IMR-90 (cell line): ENCODE data around the gene EIF1AD. TPM values are rescaled to one million over a fixed set of nuclear protein-coding genes. Genes with fewer than 3 reads are reported as not detected.

Experiments used
- ATAC-seq: fragments of 200-7000 bp; cut with Tn5 transposase; 2 replicates; pipeline ENCODE4 v1.9.1; 2020; ENCODE audit warnings: low read depth, mild to moderate bottlenecking, moderate library complexity
- BruUV-seq: library from RNA; stranded (reverse); fragments of 400-500 nt; replicated peaks from 2 replicates; lab custom pipeline; 2021; lab: Mats Ljungman, UMichigan
- CTCF ChIA-PET: fragments of 300-600 bp; formaldehyde crosslinking; extraction: SDS; loops from one replicate; lab custom pipeline; 2021; ENCODE audit warnings: antibody characterized with exemption; lab: Yijun Ruan, JAX
- POLR2A ChIA-PET: fragments of 300-600 bp; sonication (Branson Sonifier 250); formaldehyde crosslinking; loops from one replicate; lab custom pipeline; 2022; ENCODE audit warnings: antibody characterized with exemption; ENCODE audit not compliant: unreplicated experiment; lab: Charles Lee
- DNase-seq: peaks from one replicate; pipeline ENCODE4 v3.0.0; 2013
- H2AFZ ChIP-seq: replicated peaks from 2 replicates; pipeline ENCODE3; 2013; ENCODE audit warnings: low read length, mild to moderate bottlenecking; ENCODE audit not compliant: poor library complexity
- H2AK5ac ChIP-seq: 2 replicates; pipeline ENCODE4 v1.6.1; 2013; ENCODE audit warnings: low read depth, low read length, inconsistent platforms
- H2AK9ac ChIP-seq: replicated peaks from 2 replicates; pipeline ENCODE3; 2013; ENCODE audit warnings: mild to moderate bottlenecking, low read depth, low read length, moderate library complexity; ENCODE audit not compliant: poor library complexity
- H2BK120ac ChIP-seq: 2 replicates; pipeline ENCODE4 v1.6.1; 2013; ENCODE audit warnings: low read depth, low read length, inconsistent platforms
- H2BK15ac ChIP-seq: 3 replicates; pipeline ENCODE4 v1.6.1; 2013; ENCODE audit warnings: low read depth, low read length, inconsistent platforms
- H2BK20ac ChIP-seq: 2 replicates; pipeline ENCODE4 v1.6.1; 2013; ENCODE audit warnings: low read depth, mild to moderate bottlenecking, inconsistent platforms, low read length, moderate library complexity
- H2BK5ac ChIP-seq: 2 replicates; pipeline ENCODE4 v1.6.1; 2013; ENCODE audit warnings: mild to moderate bottlenecking, low read depth, low read length, inconsistent platforms; ENCODE audit not compliant: poor library complexity, severe bottlenecking
- H3K14ac ChIP-seq: replicated peaks from 2 replicates; pipeline ENCODE4 v1.6.1; 2013; ENCODE audit warnings: low read depth, low read length, inconsistent platforms
- H3K18ac ChIP-seq: 2 replicates; pipeline ENCODE4 v1.6.1; 2013; ENCODE audit warnings: low read depth, low read length, control low read depth
- H3K23ac ChIP-seq: 2 replicates; pipeline ENCODE4 v1.6.1; 2013; ENCODE audit warnings: low read depth, low read length, inconsistent platforms
- H3K27ac ChIP-seq: 2 replicates; pipeline ENCODE4 v1.5.1; 2013; ENCODE audit warnings: mild to moderate bottlenecking, control low read depth, low read length; ENCODE audit not compliant: insufficient read depth
- H3K27me3 ChIP-seq: 2 replicates; pipeline ENCODE4 v1.6.1; 2013; ENCODE audit warnings: low read length; ENCODE audit not compliant: control insufficient read depth, insufficient read depth
- H3K36me3 ChIP-seq: 2 replicates; pipeline ENCODE4 v1.6.1; 2013; ENCODE audit warnings: low read length, mixed read lengths; ENCODE audit not compliant: control insufficient read depth, insufficient read depth
- H3K4ac ChIP-seq: 2 replicates; pipeline ENCODE4 v1.6.1; 2013; ENCODE audit warnings: low read depth, low read length, inconsistent platforms
- H3K4me1 ChIP-seq: 2 replicates; pipeline ENCODE4 v1.6.1; 2013; ENCODE audit warnings: low read length, mixed read lengths; ENCODE audit not compliant: control insufficient read depth, insufficient read depth
- H3K4me2 ChIP-seq: 2 replicates; pipeline ENCODE4 v1.6.1; 2013; ENCODE audit warnings: low read depth, mild to moderate bottlenecking, control low read depth, low read length, moderate library complexity
- H3K4me3 ChIP-seq: 2 replicates; pipeline ENCODE4 v1.5.1; 2013; ENCODE audit warnings: low read depth, mild to moderate bottlenecking, control low read depth, low read length, moderate library complexity; ENCODE audit not compliant: insufficient read depth
- H3K56ac ChIP-seq: 2 replicates; pipeline ENCODE4 v1.6.1; 2013; ENCODE audit warnings: low read length, inconsistent platforms; ENCODE audit not compliant: insufficient read depth; ENCODE audit errors: extremely low read depth
- H3K79me1 ChIP-seq, 2 experiments: 2 replicates each; pipeline ENCODE4 v1.6.1; 2013; ENCODE audit warnings: low read length in 2 of 2, inconsistent platforms in 1 of 2, low read depth in 1 of 2
- H3K9ac ChIP-seq: 2 replicates; pipeline ENCODE4 v1.6.1; 2013; ENCODE audit warnings: low read depth, low read length, control low read depth
- H3K9me1 ChIP-seq: 2 replicates; pipeline ENCODE4 v1.6.1; 2013; ENCODE audit warnings: low read length, inconsistent platforms; ENCODE audit not compliant: insufficient read depth
- H3K9me3 ChIP-seq: 2 replicates; pipeline ENCODE4 v1.6.1; 2013; ENCODE audit warnings: low read length; ENCODE audit not compliant: control insufficient read depth, insufficient read depth
- H4K20me1 ChIP-seq: 2 replicates; pipeline ENCODE4 v1.6.1; 2013; ENCODE audit warnings: low read length, inconsistent platforms; ENCODE audit not compliant: insufficient read depth
- H4K5ac ChIP-seq: 2 replicates; pipeline ENCODE4 v1.6.1; 2013; ENCODE audit warnings: mild to moderate bottlenecking, low read depth, low read length, control low read depth
- H4K8ac ChIP-seq, 2 experiments: 2 replicates each; pipeline ENCODE4 v1.6.1; 2013; ENCODE audit warnings: low read depth in 2 of 2, low read length in 2 of 2, control low read depth in 1 of 2, inconsistent platforms in 1 of 2
- H4K91ac ChIP-seq: 2 replicates; pipeline ENCODE4 v1.6.1; 2013; ENCODE audit warnings: low read depth, low read length, inconsistent platforms; ENCODE audit not compliant: insufficient read depth
- BHLHE40 ChIP-seq: fragments of 150-350 bp; IDR thresholded peaks from 2 replicates; pipeline ENCODE4 v1.6.1; 2016; ENCODE audit warnings: mild to moderate bottlenecking, low read depth, low read length
- CEBPB ChIP-seq: IDR thresholded peaks from 2 replicates; pipeline ENCODE4 v1.6.1; 2012; ENCODE audit warnings: low read depth, low read length, improper control_type of control experiment
- CHD1 ChIP-seq: IDR thresholded peaks from 2 replicates; pipeline ENCODE4 v1.6.1; 2012; ENCODE audit warnings: low read depth, low read length, improper control_type of control experiment
- CTCF ChIP-seq: conservative IDR thresholded peaks from 2 replicates; pipeline ENCODE4 v1.5.1; 2012; ENCODE audit warnings: mild to moderate bottlenecking, low read depth, low read length, improper control_type of control experiment
- FOS ChIP-seq: fragments of 150-350 bp; IDR thresholded peaks from 2 replicates; pipeline ENCODE4 v1.6.1; 2016; ENCODE audit warnings: low read depth, low read length
- MAFK ChIP-seq: IDR thresholded peaks from 2 replicates; pipeline ENCODE4 v1.6.1; 2012; ENCODE audit warnings: low read depth, low read length, improper control_type of control experiment
- MAZ ChIP-seq: IDR thresholded peaks from 2 replicates; pipeline ENCODE4 v1.6.1; 2012; ENCODE audit warnings: low read depth, mild to moderate bottlenecking, low read length, improper control_type of control experiment, moderate library complexity, borderline replicate concordance
- MXI1 ChIP-seq: IDR thresholded peaks from 2 replicates; pipeline ENCODE4 v1.6.1; 2012; ENCODE audit warnings: low read depth, mild to moderate bottlenecking, low read length, moderate library complexity, borderline replicate concordance
- NFE2L2 ChIP-seq: fragments of 150-350 bp; IDR thresholded peaks from 2 replicates; pipeline ENCODE4 v1.6.1; 2016; ENCODE audit warnings: low read depth, mild to moderate bottlenecking, low read length
- POLR2A ChIP-seq: IDR thresholded peaks from 2 replicates; pipeline ENCODE4 v1.6.1; 2012; ENCODE audit warnings: mild to moderate bottlenecking, low read depth, low read length
- RAD21 ChIP-seq: IDR thresholded peaks from 2 replicates; pipeline ENCODE4 v1.6.1; 2012; ENCODE audit warnings: low read length, improper control_type of control experiment
- RCOR1 ChIP-seq: IDR thresholded peaks from 2 replicates; pipeline ENCODE4 v1.6.1; 2012; ENCODE audit warnings: mild to moderate bottlenecking, low read length, improper control_type of control experiment; ENCODE audit not compliant: insufficient replicate concordance
- RFX5 ChIP-seq: IDR thresholded peaks from 2 replicates; pipeline ENCODE4 v1.8.0; 2012; ENCODE audit warnings: low read depth, mild to moderate bottlenecking, low read length, moderate library complexity
- WGBS, 2 experiments: methylation state at CpG; one replicate each; pipeline versions ENCODE4 v1.1.5 to v1.1.7; 2013; ENCODE audit warnings: missing lambda C conversion rate in 2 of 2; ENCODE audit not compliant: insufficient read length in 1 of 2; ENCODE audit errors: extremely low coverage in 2 of 2; 5-methylcytosine and 5-hydroxymethylcytosine counted together
- dilution Hi-C: fragments of 300-500 bp; cut with HindIII; formaldehyde crosslinking; loops from one replicate; pipeline ENCODE4 v1.14.3; 2018; ENCODE audit warnings: low sequenced_read_pairs; ENCODE audit not compliant: unreplicated experiment
- in situ Hi-C: fragments of 300-500 bp; cut with MboI; formaldehyde crosslinking; loops from 3 replicates; pipeline ENCODE4 v1.14.3; 2019; ENCODE audit warnings: low sequenced_read_pairs, inconsistent platforms, mixed read lengths
- intact Hi-C: fragments of 100-400 bp; cut with micrococcal nuclease; formaldehyde crosslinking; loops from 2 replicates; pipeline ENCODE4 v1.10.0; 2022
- polyA plus RNA-seq, 3 experiments: library from polyadenylated mRNA; depleted of rRNA; stranded (reverse); fragments of >200 nt; gene quantifications; 2 replicates each; pipeline ENCODE4 v1.2.3, GENCODE V29; 2012; ENCODE audit warnings: low replicate concordance in 1 of 3
- total RNA-seq: library from RNA; depleted of rRNA; stranded (reverse); fragments of >200 nt; gene quantifications from 2 replicates; pipeline ENCODE4 v1.2.3, GENCODE V29; 2012
- TF ChIP-seq, protein P1 (sequence below): fragments of 150-350 bp; IDR thresholded peaks from 2 replicates; pipeline ENCODE4 v1.6.1; 2016; ENCODE audit warnings: low read depth, mild to moderate bottlenecking, low read length, moderate library complexity, borderline replicate concordance
- TF ChIP-seq, protein P2 (sequence below): fragments of 150-350 bp; IDR thresholded peaks from 2 replicates; pipeline ENCODE4 v1.6.1; 2017; ENCODE audit warnings: mild to moderate bottlenecking, antibody characterized with exemption, low read length, low read depth

EIF1AD gene
- total and polyA plus RNA-seq, 2 of the 4 experiments (the other 2 are of a cell fraction), result 32.5 to 62.6 TPM

GRCh38 chr11:66047541-66048365 lies 45.8 kb upstream of the EIF1AD start:
- no peak overlapping the region for H4K5ac ChIP-seq
- CTCF ChIA-PET, result no interaction called here
- TF ChIP-seq, protein P1, sequence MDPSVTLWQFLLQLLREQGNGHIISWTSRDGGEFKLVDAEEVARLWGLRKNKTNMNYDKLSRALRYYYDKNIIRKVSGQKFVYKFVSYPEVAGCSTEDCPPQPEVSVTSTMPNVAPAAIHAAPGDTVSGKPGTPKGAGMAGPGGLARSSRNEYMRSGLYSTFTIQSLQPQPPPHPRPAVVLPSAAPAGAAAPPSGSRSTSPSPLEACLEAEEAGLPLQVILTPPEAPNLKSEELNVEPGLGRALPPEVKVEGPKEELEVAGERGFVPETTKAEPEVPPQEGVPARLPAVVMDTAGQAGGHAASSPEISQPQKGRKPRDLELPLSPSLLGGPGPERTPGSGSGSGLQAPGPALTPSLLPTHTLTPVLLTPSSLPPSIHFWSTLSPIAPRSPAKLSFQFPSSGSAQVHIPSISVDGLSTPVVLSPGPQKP, result no peak
- TF ChIP-seq CTCF (no peak), BHLHE40 (no peak), CHD1 (no peak), RAD21 (no peak), POLR2A (no peak), MXI1 (no peak), MAZ (no peak), RFX5 (no peak), RCOR1 (no peak), FOS (no peak), CEBPB (no peak), MAFK (no peak), NFE2L2 (no peak)
- TF ChIP-seq, protein P2, sequence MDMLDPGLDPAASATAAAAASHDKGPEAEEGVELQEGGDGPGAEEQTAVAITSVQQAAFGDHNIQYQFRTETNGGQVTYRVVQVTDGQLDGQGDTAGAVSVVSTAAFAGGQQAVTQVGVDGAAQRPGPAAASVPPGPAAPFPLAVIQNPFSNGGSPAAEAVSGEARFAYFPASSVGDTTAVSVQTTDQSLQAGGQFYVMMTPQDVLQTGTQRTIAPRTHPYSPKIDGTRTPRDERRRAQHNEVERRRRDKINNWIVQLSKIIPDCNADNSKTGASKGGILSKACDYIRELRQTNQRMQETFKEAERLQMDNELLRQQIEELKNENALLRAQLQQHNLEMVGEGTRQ, result no peak

More at GRCh38 chr11:66047541-66048365, 45.8 kb upstream of the EIF1AD start:
- 0 out of 2 replicates have a peak, but pooled peaks cover 2% of the 10 kb centered on the region for H4K20me1 ChIP-seq
- no peak overlapping the region for H3K23ac ChIP-seq
- intact Hi-C loops (no loop called here), dilution Hi-C loops (no loop called here), in situ Hi-C loops (no loop called here)
- H3K56ac ChIP-seq, result no peak overlapping the region
- H2BK20ac ChIP-seq, result no peak overlapping the region
- no peak overlapping the region for H2AK9ac ChIP-seq
- no peak overlapping the region for H2BK120ac ChIP-seq
- no peak overlapping the region for H3K4me2 ChIP-seq
- no peak for ATAC-seq
- 84% methylated on average over 2 of the region's 11 CpGs; no CpG with 5 or more reads in 1 of the 2 experiments for WGBS, 2 experiments
- H3K4me3 ChIP-seq, result no peak overlapping the region
- peaks cover 6% of the 10 kb centered on the region for H3K4me1 ChIP-seq
- no peaks in the 10 kb centered on the region for H3K36me3 ChIP-seq
- H3K27ac ChIP-seq, result no peak overlapping the region
- no peak overlapping the region for H2AK5ac ChIP-seq
- H3K79me1 ChIP-seq, result peaks cover 0 to 15% of the 10 kb centered on the region in 2 experiments; a peak in 2 of 4 replicates
- H3K18ac ChIP-seq, result no peak overlapping the region
- no peak overlapping the region for H2AFZ ChIP-seq
- H3K4ac ChIP-seq, result no peak overlapping the region
- DNase-seq, result no peak
- no peak overlapping the region for H2BK5ac ChIP-seq
- H3K27me3 ChIP-seq, result peaks cover 27% of the 10 kb centered on the region; the same call in 1 of the 2 replicates
- BruUV-seq, result no TSS peak
- H4K91ac ChIP-seq, result no peak overlapping the region
- H3K9ac ChIP-seq, result no peak overlapping the region
- no peak overlapping the region for H3K14ac ChIP-seq
- POLR2A ChIA-PET, result no interaction called here
- H3K9me1 ChIP-seq, result 0 out of 2 replicates have a peak, but pooled peaks cover 7% of the 10 kb centered on the region
- no peak overlapping the region for H4K8ac ChIP-seq
- H3K9me3 ChIP-seq, result no peaks in the 10 kb centered on the region; the same call in 1 of the 2 replicates
- no peak overlapping the region for H2BK15ac ChIP-seq
